Neuron (in vitro differentiated cells): Measurements from ENCODE around the gene PKNOX2.

Experiments
- H2AFZ ChIP-seq: one replicate; pipeline ENCODE4 v1.6.1; 2013; ENCODE audit warnings: low read depth, mild to moderate bottlenecking, inconsistent platforms, low read length, moderate library complexity
- H3K27me3 ChIP-seq: one replicate; pipeline ENCODE4 v1.6.1; 2013; ENCODE audit warnings: low read length; ENCODE audit not compliant: insufficient read depth
- H3K36me3 ChIP-seq: one replicate; pipeline ENCODE4 v1.6.1; 2013; ENCODE audit warnings: low read length; ENCODE audit not compliant: insufficient read depth
- H3K4me1 ChIP-seq: one replicate; pipeline ENCODE4 v1.6.1; 2013; ENCODE audit warnings: low read length; ENCODE audit not compliant: insufficient read depth
- H3K4me3 ChIP-seq: 2 replicates; pipeline ENCODE4 v1.5.1; 2013; ENCODE audit warnings: mild to moderate bottlenecking, low read length, moderate library complexity
- H3K9me3 ChIP-seq: one replicate; pipeline ENCODE4 v1.6.1; 2013; ENCODE audit warnings: low read length

PKNOX2 gene

GRCh38 chr11:125180413-125181305 is 16.1 kb downstream of the PKNOX2 start:
- Histone ChIP-seq H3K36me3 (no peaks in the 10 kb centered on the region), H2AFZ (no peak overlapping the region), H3K4me3 (no peak overlapping the region), H3K27me3 (no peaks in the 10 kb centered on the region), H3K4me1 (peaks cover 7% of the 10 kb centered on the region), H3K9me3 (no peaks in the 10 kb centered on the region)

- Histone ChIP-seq H3K9me3 (no peaks in the 10 kb centered on the region), H3K4me3 (no peak overlapping the region), H3K36me3 (no peaks in the 10 kb centered on the region), H3K4me1 (peaks cover 3% of the 10 kb centered on the region), H3K27me3 (no peaks in the 10 kb centered on the region), H2AFZ (no peak overlapping the region)
Observed at GRCh38 chr11:125182573-125182972, 18.0 kb downstream of the PKNOX2 start.

- H3K27me3 ChIP-seq, result no peaks in the 10 kb centered on the region
- no peak overlapping the region for H3K4me3 ChIP-seq
- no peaks in the 10 kb centered on the region for H3K36me3 ChIP-seq
- no peak overlapping the region for H2AFZ ChIP-seq
- peaks cover 3% of the 10 kb centered on the region for H3K4me1 ChIP-seq
- no peaks in the 10 kb centered on the region for H3K9me3 ChIP-seq
Observed at GRCh38 chr11:125183641-125184040, 19.1 kb downstream of the PKNOX2 start.

GRCh38 chr11:125188021-125188420 is 23.5 kb downstream of the PKNOX2 start:
- H3K27me3 ChIP-seq, result no peaks in the 10 kb centered on the region
- no peaks in the 10 kb centered on the region for H3K36me3 ChIP-seq
- H3K9me3 ChIP-seq, result no peaks in the 10 kb centered on the region
- H3K4me3 ChIP-seq, result no peak overlapping the region
- H3K4me1 ChIP-seq, result peaks cover 28% of the 10 kb centered on the region
- H2AFZ ChIP-seq, result no peak overlapping the region

- H3K4me1 ChIP-seq, result peaks cover 35% of the 10 kb centered on the region
- H3K27me3 ChIP-seq, result no peaks in the 10 kb centered on the region
- no peaks in the 10 kb centered on the region for H3K36me3 ChIP-seq
- H3K4me3 ChIP-seq, result no peak overlapping the region
- no peak overlapping the region for H2AFZ ChIP-seq
- H3K9me3 ChIP-seq, result no peaks in the 10 kb centered on the region
Observed at GRCh38 chr11:125190566-125190965, 26.0 kb downstream of the PKNOX2 start.

GRCh38 chr11:125192183-125192582 is 27.6 kb downstream of the PKNOX2 start:
- peaks cover 35% of the 10 kb centered on the region for H3K4me1 ChIP-seq
- no peak overlapping the region for H2AFZ ChIP-seq

DNA sequence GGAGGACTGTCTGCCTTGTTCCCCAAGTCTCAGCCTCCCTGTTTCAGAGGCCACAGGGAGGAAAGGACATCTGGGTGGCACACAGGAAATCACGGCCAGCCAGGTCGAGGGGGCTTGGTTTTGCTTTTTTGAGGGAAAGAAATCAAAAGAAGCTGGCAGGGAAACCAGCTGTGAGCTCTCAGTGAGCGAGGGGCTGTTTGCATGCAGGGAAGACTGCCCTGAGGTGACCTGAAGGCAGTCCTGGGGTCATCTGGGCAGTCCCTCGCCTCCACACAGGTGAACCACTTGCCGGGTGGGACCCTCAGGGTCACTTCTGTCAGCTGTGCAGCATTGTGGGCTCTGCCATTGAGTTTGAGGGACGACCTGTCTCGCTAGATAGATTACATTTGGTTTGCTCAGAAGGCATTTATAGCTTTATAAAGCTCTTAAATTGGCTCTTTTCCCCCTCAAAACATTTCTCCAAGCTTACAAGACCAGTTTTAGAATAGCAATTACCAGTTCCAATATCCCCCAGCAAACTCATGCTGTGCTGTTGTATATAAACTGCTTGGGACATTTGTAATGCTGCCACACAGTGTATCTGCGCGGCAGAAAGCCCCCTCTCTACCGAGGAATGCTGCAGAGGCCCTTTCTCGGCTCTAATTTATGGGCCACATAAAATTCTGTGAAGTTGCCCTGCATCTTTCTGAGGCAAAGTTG is 28.3 kb downstream of the PKNOX2 start:
- peaks cover 35% of the 10 kb centered on the region for H3K4me1 ChIP-seq
- peaks cover 10% of the 10 kb centered on the region for H3K9me3 ChIP-seq
- no peaks in the 10 kb centered on the region for H3K27me3 ChIP-seq
- no peak overlapping the region for H3K4me3 ChIP-seq
- no peak overlapping the region for H2AFZ ChIP-seq
- H3K36me3 ChIP-seq, result no peaks in the 10 kb centered on the region

More at GRCh38 chr11:125192183-125192582, 27.6 kb downstream of the PKNOX2 start:
- no peak overlapping the region for H3K4me3 ChIP-seq
- no peaks in the 10 kb centered on the region for H3K36me3 ChIP-seq
- no peaks in the 10 kb centered on the region for H3K27me3 ChIP-seq
- H3K9me3 ChIP-seq, result peaks cover 6% of the 10 kb centered on the region

GRCh38 chr11:125193416-125193726 is 28.8 kb downstream of the PKNOX2 start:
- no peaks in the 10 kb centered on the region for H3K36me3 ChIP-seq
- no peak overlapping the region for H2AFZ ChIP-seq
- H3K4me3 ChIP-seq, result no peak overlapping the region
- peaks cover 35% of the 10 kb centered on the region for H3K4me1 ChIP-seq
- no peaks in the 10 kb centered on the region for H3K27me3 ChIP-seq
- peaks cover 10% of the 10 kb centered on the region for H3K9me3 ChIP-seq

DNA sequence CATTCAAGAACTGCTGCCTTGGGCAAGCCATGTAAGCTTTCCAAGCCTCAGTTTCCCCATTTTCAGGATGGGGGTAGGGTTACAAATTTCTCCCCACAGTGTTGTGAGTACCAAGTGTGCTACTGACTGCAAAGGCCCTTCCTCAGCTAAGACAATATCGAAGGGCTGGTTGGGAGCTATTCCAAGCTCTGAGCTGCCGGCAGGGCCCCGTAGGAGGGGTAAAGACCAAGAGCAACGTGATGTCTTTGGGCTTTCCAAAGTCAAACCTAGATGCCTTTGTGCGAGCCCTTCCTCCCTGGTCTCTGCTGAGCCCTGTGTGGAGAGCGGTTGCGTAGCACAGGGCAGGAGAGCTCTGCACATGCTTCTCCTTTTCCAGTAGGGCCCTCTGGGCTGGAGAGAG is 29.3 kb downstream of the PKNOX2 start:
- Histone ChIP-seq H3K27me3 (no peaks in the 10 kb centered on the region), H3K36me3 (no peaks in the 10 kb centered on the region), H3K9me3 (peaks cover 10% of the 10 kb centered on the region), H3K4me3 (no peak overlapping the region), H2AFZ (no peak overlapping the region), H3K4me1 (peaks cover 35% of the 10 kb centered on the region)

DNA sequence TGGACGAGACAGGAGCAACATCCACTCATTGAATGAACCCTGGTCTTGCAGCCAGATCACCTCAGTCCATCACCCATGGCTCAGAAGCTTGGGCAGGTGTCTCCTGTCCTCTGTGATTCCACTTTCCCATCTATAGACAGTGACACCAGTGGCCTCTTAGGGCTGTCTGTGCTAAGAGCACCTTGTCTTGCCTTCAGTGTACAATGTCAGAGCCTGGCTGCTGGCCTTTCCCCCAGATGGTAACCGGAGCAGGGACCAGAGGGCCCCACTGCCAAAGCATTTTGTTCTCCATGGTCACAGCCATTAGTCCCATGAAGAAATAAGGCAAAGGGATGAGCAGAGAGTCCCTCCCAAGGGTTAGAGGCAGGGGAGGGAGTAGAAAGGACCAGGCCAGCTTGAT is 35.4 kb downstream of the PKNOX2 start:
- Histone ChIP-seq H3K4me3 (no peak overlapping the region), H3K36me3 (no peaks in the 10 kb centered on the region), H3K9me3 (peaks cover 10% of the 10 kb centered on the region), H3K27me3 (no peaks in the 10 kb centered on the region), H3K4me1 (peaks cover 22% of the 10 kb centered on the region), H2AFZ (no peak overlapping the region)

GRCh38 chr11:125200441-125200840 is 35.9 kb downstream of the PKNOX2 start:
- H3K9me3 ChIP-seq, result peaks cover 10% of the 10 kb centered on the region
- no peak overlapping the region for H2AFZ ChIP-seq
- H3K27me3 ChIP-seq, result no peaks in the 10 kb centered on the region
- H3K4me3 ChIP-seq, result no peak overlapping the region
- peaks cover 22% of the 10 kb centered on the region for H3K4me1 ChIP-seq
- no peaks in the 10 kb centered on the region for H3K36me3 ChIP-seq

DNA sequence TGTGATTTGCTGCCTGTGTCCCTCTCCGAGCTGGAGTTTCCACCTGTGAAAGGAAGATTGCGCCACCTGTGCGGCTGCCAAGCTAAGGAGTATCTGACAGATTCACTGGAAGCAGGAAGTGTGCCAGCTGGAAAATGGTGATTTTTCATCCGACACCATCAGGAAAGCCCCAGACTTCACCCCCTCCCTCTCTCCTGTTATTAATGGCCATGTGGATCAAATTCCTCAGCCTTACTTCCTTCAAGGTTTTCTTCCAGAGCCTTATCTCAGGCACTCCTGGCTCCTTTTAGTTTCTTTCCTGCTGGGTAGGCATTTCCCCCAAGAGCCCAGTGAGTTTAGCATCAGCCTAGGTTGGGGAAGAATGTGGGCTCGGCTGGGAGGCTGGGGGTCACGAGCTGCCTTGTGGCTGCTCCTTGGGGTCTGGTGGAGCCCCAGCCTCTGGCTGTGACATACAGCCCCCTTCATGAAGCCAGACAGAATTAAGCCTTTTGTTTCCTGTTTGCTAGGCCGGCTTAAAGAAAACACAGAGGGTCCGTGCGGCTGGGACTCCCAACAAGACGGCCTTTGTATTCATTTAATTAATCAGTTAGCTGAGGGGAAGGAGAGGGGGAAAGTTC is 37.1 kb downstream of the PKNOX2 start:
- Histone ChIP-seq H3K36me3 (no peaks in the 10 kb centered on the region), H2AFZ (no peak overlapping the region), H3K9me3 (peaks cover 7% of the 10 kb centered on the region), H3K4me1 (peaks cover 22% of the 10 kb centered on the region), H3K4me3 (no peak overlapping the region), H3K27me3 (no peaks in the 10 kb centered on the region)

GRCh38 chr11:125202362-125202880 is 37.9 kb downstream of the PKNOX2 start:
- Histone ChIP-seq H2AFZ (no peak overlapping the region), H3K4me3 (no peak overlapping the region), H3K36me3 (no peaks in the 10 kb centered on the region), H3K4me1 (peaks cover 22% of the 10 kb centered on the region), H3K27me3 (no peaks in the 10 kb centered on the region), H3K9me3 (peaks cover 3% of the 10 kb centered on the region)
